GM18909 (cell line): Measurements from ENCODE around the gene DENND1A.
"Not testable (repeated sequence)": the region's sequence is repeated elsewhere in the genome, so short reads cannot be mapped to it uniquely, and the experiment has no call there.

Experiments
- ATAC-seq: cut with Tn5 transposase; IDR thresholded peaks from one replicate; pipeline ENCODE4 v1.9.1; 2021; ENCODE audit warnings: mild to moderate bottlenecking; ENCODE audit not compliant: unreplicated experiment, poor library complexity

DENND1A gene

DNA sequence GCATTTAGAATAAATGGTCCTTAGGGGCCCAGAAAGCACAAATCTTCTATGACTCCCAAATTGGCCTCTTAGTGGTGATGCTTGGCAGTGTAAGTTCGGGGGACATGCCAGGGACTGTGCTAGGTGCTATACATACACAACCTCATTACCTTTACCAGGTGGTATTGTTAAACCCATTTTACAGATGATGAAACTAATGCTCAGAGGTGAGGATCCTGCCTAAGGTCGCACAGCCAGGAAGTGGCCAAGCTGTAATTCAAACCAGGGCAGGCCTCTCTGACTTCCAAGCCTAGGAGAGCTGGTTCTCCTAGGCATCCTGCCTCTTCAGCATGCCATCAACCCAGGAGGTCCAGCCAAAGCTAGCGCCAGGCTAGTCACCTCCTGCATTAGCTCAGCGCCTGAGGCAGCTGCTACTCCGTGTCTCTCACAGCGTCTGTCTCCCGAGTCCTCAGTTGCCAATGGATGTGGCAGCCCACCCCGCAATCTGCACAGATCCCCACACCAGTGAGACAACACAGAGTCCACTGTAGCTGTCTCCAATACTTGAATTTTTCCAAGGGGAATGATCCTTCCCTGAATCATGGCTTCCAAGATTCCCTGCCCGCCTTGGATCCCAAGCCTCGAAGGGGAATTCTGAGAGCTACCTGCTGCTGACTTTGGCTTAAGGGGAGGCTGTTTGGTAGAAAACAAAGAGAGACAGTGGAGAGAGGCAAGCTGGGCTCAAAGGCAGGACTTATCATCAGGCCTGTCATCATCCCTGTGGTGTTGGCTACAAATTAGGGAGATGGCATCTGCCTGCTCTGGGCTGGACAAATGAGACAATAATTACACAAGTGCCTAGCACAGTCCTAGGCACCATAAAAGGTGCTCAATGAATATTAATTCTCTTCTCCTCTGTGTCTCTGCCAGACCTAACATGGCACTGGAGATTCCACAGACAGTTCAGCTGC lies 521.3 kb downstream of the DENND1A start:
- ATAC-seq = no peak

- ATAC-seq = no peak
Observed at GRCh38 chr9:123407217-123407851, 522.6 kb downstream of the DENND1A start.

DNA sequence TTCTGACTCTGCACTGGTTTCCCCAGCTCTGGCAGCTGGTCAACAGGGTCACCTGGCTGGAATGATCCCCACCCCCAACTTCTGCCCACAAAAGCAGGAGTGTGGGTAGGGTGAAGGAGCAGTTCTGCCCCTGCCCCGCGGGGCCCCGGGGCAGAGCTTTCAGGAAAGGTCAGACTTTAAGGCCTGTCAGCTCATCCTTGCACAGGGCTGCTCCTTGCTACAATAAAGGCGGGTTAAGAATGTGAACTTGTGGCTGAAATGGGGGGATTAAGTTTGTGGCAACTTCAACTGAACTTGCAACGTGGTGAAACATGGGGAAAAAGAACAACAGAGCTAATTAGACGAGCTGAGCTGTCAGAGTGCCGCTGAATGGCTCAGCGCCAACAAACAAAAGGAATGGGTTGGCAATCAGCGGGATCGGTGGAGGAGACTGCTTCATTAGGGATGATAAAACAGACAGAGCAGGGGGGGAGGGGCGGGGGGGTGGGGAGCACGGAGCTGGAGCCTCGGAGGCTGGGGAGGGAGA lies 523.2 kb downstream of the DENND1A start:
- no peak for ATAC-seq

DNA sequence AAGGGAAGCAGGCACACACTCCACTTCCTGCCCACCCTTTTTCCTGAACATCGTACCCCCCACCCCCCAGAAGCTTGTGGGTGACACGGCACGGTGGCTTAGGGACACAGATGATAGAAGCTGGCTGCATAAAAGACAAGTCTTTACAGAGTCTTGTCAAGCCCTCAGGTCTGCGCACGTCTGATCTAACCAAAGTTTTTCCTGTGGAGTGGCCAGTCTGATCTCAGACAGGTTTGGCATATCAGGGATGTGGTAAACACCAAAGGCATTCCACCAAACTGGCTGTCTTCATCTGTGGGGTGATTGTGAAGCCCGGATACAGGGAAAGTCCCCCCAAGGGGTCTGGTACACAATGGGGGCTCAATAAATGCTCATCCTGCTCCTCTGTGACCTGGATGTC lies 523.9 kb downstream of the DENND1A start:
- no peak for ATAC-seq

- ATAC-seq = no peak
Observed at GRCh38 chr9:123402981-123403509, 526.9 kb downstream of the DENND1A start.

DNA sequence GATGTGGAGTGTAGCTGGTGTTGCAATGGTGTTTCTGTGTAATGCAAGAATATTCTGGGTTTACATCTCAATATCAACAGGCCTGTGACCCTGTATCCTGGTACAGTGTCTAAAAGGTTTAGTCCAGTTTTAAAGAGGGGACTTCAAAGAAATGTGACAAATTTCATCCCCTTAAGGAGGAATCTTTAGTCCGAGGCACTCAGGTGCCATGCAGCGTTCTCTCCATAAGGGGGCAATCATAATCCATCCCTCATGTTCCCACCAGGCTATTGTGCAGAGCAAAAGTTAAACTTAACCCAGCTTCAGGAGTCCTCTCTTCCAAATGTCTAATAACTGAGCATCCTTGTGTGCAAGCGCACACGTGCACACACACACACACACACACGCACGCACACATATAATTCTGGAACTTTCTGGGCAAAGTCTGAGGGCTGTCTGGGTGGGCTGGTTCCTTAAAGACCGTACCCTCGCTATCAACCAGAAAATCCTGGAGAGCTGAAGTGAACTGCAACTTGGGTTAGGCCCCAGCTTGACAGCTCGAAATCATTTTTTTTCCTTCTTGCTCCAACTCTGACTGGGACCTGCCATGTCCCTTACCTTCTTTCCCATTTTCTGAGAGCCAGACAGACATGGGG lies 527.9 kb downstream of the DENND1A start:
- ATAC-seq = no peak

GRCh38 chr9:123400926-123401503 lies 528.9 kb downstream of the DENND1A start:
- ATAC-seq = no peak

- no peak for ATAC-seq
Observed at GRCh38 chr9:123399803-123400378, 530.0 kb downstream of the DENND1A start.

GRCh38 chr9:123398938-123399337 lies 531.0 kb downstream of the DENND1A start:
- not testable (repeated sequence) for ATAC-seq

DNA sequence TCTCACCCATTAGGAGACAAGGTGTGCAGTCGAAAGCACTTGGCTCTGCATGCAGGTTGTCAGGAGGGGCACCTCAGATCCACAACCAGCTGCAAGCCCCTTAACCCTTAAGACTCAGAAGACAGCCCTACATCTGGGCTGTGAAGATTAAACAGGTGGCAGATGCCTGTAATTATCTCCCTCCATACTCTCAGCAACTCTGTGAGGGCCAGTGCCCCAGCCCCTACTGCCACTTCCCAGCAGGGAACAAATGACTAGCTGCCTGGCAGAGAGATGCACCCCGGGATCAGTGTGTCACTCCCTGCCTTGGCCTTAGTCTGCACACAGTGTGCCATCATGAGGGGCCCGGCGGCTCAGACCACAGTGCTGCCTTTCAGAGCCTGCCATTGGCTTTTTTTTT lies 532.0 kb downstream of the DENND1A start:
- no peak for ATAC-seq

DNA sequence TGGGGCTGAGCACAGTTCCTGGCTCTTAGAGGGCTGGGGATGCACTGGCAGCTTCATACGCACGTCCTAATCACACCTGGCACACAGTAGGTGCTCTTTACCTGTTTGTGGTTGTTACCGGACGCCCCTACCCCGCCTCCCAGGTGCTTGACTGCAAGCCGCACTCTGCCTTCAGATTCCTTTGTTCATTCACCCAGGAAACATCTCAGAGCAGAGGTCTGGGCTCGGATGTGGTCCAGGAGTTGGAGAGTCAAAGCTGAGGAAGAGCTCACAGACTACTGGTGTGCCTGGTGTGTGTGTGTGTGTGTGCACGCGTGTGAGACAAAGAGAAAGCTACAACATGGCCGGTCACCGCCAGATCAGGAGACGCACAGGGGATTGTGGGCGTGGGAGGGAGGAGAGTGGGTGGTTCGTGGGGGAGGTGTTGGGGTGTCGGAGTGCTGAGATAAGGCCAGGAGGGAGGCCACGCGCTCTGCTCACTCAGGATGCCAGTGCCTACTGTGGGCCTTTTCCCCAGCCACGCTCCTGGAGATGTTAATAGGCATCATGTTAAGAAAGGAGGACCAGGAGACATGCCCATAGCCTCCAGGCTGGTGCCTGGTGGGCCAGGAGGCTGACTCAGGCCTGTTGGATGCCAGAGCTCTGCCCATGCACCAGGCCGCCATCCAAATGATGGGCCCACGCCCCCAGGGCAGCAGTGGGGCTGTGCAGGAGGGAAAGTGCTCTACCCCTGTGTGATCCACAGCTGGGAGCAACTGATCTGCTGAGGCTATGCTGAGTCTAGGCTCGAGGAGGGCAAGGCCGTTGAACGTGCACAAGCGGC lies 534.0 kb downstream of the DENND1A start:
- no peak for ATAC-seq

GRCh38 chr9:123395276-123395688 lies 534.6 kb downstream of the DENND1A start:
- no peak for ATAC-seq

- ATAC-seq = no peak
Observed at GRCh38 chr9:123394291-123395235, 535.4 kb downstream of the DENND1A start.

DNA sequence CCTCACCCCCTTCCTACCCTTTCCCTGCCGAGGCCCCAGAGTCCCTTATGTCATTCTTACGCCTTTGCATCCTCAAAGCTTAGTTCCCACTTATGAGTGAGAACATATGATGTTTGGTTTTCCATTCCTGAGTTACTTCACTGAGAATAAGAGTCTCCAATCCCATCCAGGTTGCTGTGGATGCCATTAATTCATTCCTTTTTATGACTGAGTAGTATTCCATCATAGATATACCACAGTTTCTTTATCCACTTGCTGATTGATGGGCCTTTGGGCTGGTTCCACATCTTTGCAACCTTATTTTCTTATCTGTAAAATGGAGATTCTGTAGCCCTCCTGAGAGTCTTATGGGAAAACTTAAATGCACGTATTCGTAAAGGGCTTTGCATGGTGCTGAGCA lies 537.1 kb downstream of the DENND1A start:
- ATAC-seq = no peak

DNA sequence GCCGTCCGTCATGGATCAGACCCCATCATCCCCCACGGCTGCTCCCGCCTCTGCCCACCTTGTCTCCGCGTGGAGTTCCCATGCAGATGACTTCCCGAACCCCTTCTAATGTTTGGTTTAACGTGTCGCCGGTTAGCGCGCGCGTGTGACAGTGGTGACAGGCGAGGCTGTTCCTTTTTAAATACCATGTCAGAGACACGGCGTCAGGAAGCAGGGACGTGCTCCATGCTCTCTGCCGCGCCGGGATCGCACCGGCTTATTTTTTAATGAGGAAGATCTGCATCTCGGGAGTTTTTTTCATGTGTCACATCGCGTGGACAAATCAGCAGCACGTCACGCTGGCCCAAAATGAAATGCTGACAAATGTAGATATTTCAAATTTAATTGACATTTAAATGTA lies 538.0 kb downstream of the DENND1A start:
- ATAC-seq = no peak

- ATAC-seq = no peak
Observed at GRCh38 chr9:123391233-123391632, 538.7 kb downstream of the DENND1A start.

- no peak for ATAC-seq
Observed at GRCh38 chr9:123390337-123391135, 539.4 kb downstream of the DENND1A start.
